ENCODE measurements around the gene OR6C6.
"Not testable (repeated sequence)": the region's sequence is repeated elsewhere in the genome, so short reads cannot be mapped to it uniquely, and the experiment has no call there.

Gene OR6C6

GRCh38 chr12:55296469-55296868, at the start of gene OR6C6:
TSS of gene OR6C6 (minus strand) at chr12:55296569. CDS start at chr12:55295232, 1,337 bp downstream.
- DNase-seq: no peak

GRCh38 chr12:55336002-55336401, 39.6 kb upstream of the OR6C6 start:
- DNase-seq: no peak

- no peak for DNase-seq
These were observed 34.1 kb upstream of the OR6C6 start, which contains the start of gene OR6C3 for GRCh38 chr12:55330446-55330845. TSS of gene OR6C3 (plus strand) at chr12:55330746. CDS start at chr12:55331701, 955 bp downstream.

GRCh38 chr12:55325801-55326200, 29.4 kb upstream of the OR6C6 start:
- not testable (repeated sequence) for DNase-seq

GRCh38 chr12:55320201-55320600, 23.8 kb upstream of the OR6C6 start:
- no peak for DNase-seq

GRCh38 chr12:55314043-55314442, 17.7 kb upstream of the OR6C6 start, which contains the start of gene OR6C1:
TSS of gene OR6C1 (plus strand) at chr12:55314343. CDS start at chr12:55320600, 6,257 bp downstream.
- no peak for DNase-seq

- DNase-seq: no peak
These were observed 6.4 kb downstream of the OR6C6 start for GRCh38 chr12:55289999-55290398.

GRCh38 chr12:55280991-55281390, 15.4 kb downstream of the OR6C6 start:
- DNase-seq: no peak

GRCh38 chr12:55258303-55258702, 38.1 kb downstream of the OR6C6 start:
- no peak for DNase-seq

- DNase-seq: no peak
These were observed 39.5 kb downstream of the OR6C6 start for GRCh38 chr12:55256831-55257230.

GRCh38 chr12:55253281-55253680, 43.1 kb downstream of the OR6C6 start:
- DNase-seq: no peak

- no peak for DNase-seq
These were observed 45.4 kb downstream of the OR6C6 start for GRCh38 chr12:55250944-55251343.

GRCh38 chr12:55246159-55246558, 50.2 kb downstream of the OR6C6 start:
- no peak for DNase-seq

- no peak for DNase-seq
These were observed 52.1 kb downstream of the OR6C6 start, which contains the start of gene OR6C74 for GRCh38 chr12:55244309-55244708. TSS of gene OR6C74 (plus strand) at chr12:55244609. CDS start at chr12:55247288, 2,679 bp downstream.

All from amygdala (tissue), 56 donors.